NT2/D1 (cell line): ENCODE measurements around the gene KCNJ6.

ENCODE experiments used
- DNase-seq: peaks from one replicate; pipeline ENCODE4 v3.0.0-alpha.2; 2011; ENCODE audit warnings: low read depth, low spot score
- H3K27me3 ChIP-seq: 2 replicates; pipeline ENCODE4 v1.6.0; 2011; ENCODE audit warnings: mild to moderate bottlenecking; ENCODE audit not compliant: insufficient read length, insufficient read depth
- H3K36me3 ChIP-seq: 2 replicates; pipeline ENCODE4 v1.6.1; 2011; ENCODE audit warnings: mild to moderate bottlenecking, low read length, mixed read lengths; ENCODE audit not compliant: insufficient read depth, insufficient read length
- H3K4me1 ChIP-seq: 2 replicates; pipeline ENCODE4 v1.5.1; 2011; ENCODE audit not compliant: insufficient read depth, insufficient read length
- H3K4me3 ChIP-seq: 2 replicates; pipeline ENCODE4 v1.5.1; 2011; ENCODE audit warnings: low read depth; ENCODE audit not compliant: insufficient read length
- H3K9ac ChIP-seq: 2 replicates; pipeline ENCODE4 v1.6.0; 2011; ENCODE audit warnings: low read depth; ENCODE audit not compliant: insufficient read length
- H3K9me3 ChIP-seq: 2 replicates; pipeline ENCODE4 v1.5.1; 2011; ENCODE audit warnings: mild to moderate bottlenecking, low read length; ENCODE audit not compliant: insufficient read depth
- SUZ12 ChIP-seq: IDR thresholded peaks from 2 replicates; pipeline ENCODE4 v1.6.1; 2011; ENCODE audit not compliant: insufficient read length, insufficient read depth; ENCODE audit errors: extremely low read depth
- YY1 ChIP-seq: IDR thresholded peaks from 2 replicates; pipeline ENCODE4 v1.6.1; 2011; ENCODE audit not compliant: insufficient read length, insufficient read depth
- ZNF274 ChIP-seq: IDR thresholded peaks from 2 replicates; pipeline ENCODE4 v1.6.1; 2011; ENCODE audit warnings: mild to moderate bottlenecking, low read depth, low read length

KCNJ6 gene

DNA sequence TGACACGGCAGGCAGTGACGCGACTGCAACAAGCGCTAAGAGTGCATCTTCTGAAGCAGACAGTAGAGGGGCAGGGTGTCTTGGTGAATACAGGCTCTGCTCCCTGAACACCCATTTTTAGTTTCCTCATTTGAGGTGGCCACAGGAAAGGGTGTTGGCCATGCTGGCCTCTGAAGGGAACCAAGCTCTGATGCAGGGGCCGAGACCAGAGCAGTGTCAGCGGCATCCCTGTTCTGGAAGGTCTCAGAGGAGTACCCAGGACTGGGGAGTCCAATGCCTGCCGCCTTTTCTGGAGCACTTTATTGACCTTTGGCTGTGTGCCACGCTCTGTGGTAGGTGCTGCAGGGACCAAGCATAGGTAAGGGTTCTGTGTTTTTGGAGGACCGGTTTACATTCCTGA is 100.4 kb downstream of the KCNJ6 start:
- Histone ChIP-seq H3K9me3 (peaks cover 15% of the 10 kb centered on the region), H3K9ac (no peak overlapping the region), H3K4me1 (peaks cover 2% of the 10 kb centered on the region), H3K36me3 (no peaks in the 10 kb centered on the region), H3K4me3 (no peak overlapping the region), H3K27me3 (no peaks in the 10 kb centered on the region)
- no peak for DNase-seq
- no peak for TF ChIP-seq YY1
- no peak for TF ChIP-seq SUZ12
- TF ChIP-seq ZNF274: no peak

DNA sequence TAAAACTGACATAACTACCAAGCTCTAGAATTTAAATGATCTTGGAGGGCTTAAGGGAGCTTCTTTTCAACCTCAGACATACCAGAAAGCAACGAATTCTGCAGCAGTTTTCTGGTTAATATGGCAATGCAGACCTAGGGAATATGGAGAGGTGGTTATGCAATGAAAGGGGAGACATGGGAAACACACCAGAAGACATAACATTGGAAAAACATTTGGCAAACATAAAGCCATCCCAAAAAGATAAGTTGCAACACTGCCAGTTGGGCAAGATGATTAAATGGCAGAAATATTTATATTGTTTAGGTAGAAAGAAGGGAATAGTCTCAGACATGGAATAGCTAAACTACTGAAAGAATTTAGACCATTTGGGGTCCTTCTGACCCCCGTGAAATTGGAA is 104.5 kb downstream of the KCNJ6 start:
- Histone ChIP-seq H3K27me3 (no peaks in the 10 kb centered on the region), H3K4me1 (peaks cover 2% of the 10 kb centered on the region), H3K9me3 (peaks cover 15% of the 10 kb centered on the region), H3K36me3 (no peaks in the 10 kb centered on the region), H3K9ac (no peak overlapping the region), H3K4me3 (no peak overlapping the region)
- TF ChIP-seq YY1: no peak
- no peak for TF ChIP-seq SUZ12
- TF ChIP-seq ZNF274: no peak
- no peak for DNase-seq

GRCh38 chr21:37808261-37808660 is 108.0 kb downstream of the KCNJ6 start:
- no peaks in the 10 kb centered on the region for H3K27me3 ChIP-seq
- no peaks in the 10 kb centered on the region for H3K36me3 ChIP-seq
- peaks cover 14% of the 10 kb centered on the region for H3K9me3 ChIP-seq
- no peak for TF ChIP-seq SUZ12
- TF ChIP-seq ZNF274: no peak
- TF ChIP-seq YY1: no peak
- no peak for DNase-seq
- H3K4me1 ChIP-seq: no peaks in the 10 kb centered on the region
- no peak overlapping the region for H3K9ac ChIP-seq
- H3K4me3 ChIP-seq: no peak overlapping the region

DNA sequence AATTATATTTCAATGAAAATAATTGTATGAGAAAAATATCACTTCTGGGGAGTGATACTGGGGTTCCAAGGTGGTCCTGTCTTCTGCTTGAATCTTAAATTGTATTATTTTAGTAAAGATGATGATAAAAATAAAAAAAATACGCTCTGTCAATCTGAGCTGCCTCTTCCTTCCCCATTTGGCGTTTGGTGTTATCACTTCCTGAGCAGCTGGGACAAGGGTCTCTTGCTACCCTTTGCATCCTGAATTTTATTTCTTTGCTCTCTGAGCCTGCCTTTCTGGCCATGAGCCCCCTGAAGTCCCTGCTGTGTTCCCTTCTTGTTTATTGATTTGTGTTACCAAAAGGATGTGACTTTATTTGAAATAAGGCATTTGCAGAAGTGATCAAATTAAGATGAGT is 111.0 kb downstream of the KCNJ6 start:
- Histone ChIP-seq H3K4me3 (no peak overlapping the region), H3K4me1 (no peaks in the 10 kb centered on the region), H3K27me3 (no peaks in the 10 kb centered on the region), H3K9me3 (no peaks in the 10 kb centered on the region), H3K36me3 (no peaks in the 10 kb centered on the region), H3K9ac (no peak overlapping the region)
- no peak for TF ChIP-seq ZNF274
- TF ChIP-seq YY1: no peak
- TF ChIP-seq SUZ12: no peak
- DNase-seq: no peak

DNA sequence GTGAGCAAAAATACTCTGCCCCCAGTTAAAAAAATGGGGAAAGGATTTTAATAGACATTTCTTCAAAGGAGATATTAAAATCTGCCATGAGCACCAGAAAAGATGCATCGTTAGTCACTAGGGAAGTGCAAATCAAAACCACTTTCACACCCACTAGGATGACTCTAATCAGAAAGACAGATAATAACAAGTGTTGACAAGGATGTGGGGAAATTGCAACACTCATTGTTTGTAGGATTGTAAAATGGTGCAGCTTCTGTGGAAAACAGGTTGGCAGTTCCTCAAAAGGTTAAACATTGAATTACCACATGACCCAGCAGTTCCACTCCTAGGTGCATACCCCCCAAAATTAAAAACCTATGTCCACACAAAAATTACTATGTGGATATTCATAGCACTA is 112.3 kb downstream of the KCNJ6 start:
- Histone ChIP-seq H3K9ac (no peak overlapping the region), H3K9me3 (no peaks in the 10 kb centered on the region), H3K4me3 (no peak overlapping the region), H3K36me3 (no peaks in the 10 kb centered on the region), H3K4me1 (peaks cover 2% of the 10 kb centered on the region), H3K27me3 (no peaks in the 10 kb centered on the region)
- DNase-seq: no peak
- TF ChIP-seq SUZ12 (no peak), ZNF274 (no peak), YY1 (no peak)

DNA sequence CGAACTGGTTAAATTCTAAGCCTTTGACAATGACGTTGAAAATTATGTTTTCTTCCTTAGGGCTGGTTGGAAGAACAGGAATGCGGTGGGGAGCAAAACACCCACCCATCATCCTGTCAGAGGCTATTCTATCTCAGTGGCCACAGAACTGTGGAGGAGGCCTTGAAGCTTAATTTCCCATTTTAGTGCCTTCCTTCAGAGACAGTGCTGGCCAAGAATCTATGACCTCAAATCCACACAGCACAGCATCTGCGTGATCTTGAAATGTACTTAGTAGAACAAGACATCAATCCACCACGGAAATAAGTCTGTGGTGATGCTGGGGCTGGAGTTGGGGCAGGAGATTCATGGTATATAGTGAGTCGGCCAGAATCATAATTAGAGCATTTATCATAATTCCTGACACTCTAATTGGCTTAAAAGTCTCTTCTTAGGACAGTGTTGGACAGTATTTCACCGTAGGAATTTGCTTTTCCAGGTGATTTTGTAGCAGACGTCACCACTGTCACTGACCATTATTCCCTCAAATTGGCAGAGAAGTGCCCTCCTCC is 113.1 kb downstream of the KCNJ6 start:
- H3K9me3 ChIP-seq: no peaks in the 10 kb centered on the region
- no peak overlapping the region for H3K4me3 ChIP-seq
- H3K4me1 ChIP-seq: peaks cover 2% of the 10 kb centered on the region
- TF ChIP-seq ZNF274: no peak
- TF ChIP-seq YY1: no peak
- TF ChIP-seq SUZ12: no peak
- DNase-seq: no peak
- no peaks in the 10 kb centered on the region for H3K36me3 ChIP-seq
- no peaks in the 10 kb centered on the region for H3K27me3 ChIP-seq
- H3K9ac ChIP-seq: no peak overlapping the region

- TF ChIP-seq YY1: no peak
- Histone ChIP-seq H3K4me1 (peaks cover 2% of the 10 kb centered on the region), H3K9me3 (no peaks in the 10 kb centered on the region), H3K4me3 (no peak overlapping the region), H3K9ac (no peak overlapping the region), H3K36me3 (no peaks in the 10 kb centered on the region), H3K27me3 (no peaks in the 10 kb centered on the region)
- no peak for DNase-seq
These were observed 115.7 kb downstream of the KCNJ6 start for GRCh38 chr21:37800456-37801061.
